Brain microvascular endothelial cell (primary cell): ENCODE measurements around the gene ITIH4.

Experiments used
- DNase-seq: peaks from one replicate; pipeline ENCODE4 v3.0.0-alpha.2; 2020
- H3K27ac ChIP-seq: fragments of 250-450 bp; sonication (Bioruptor Pico); 2 replicates; pipeline ENCODE4 v1.5.1; 2020; ENCODE audit warnings: mild to moderate bottlenecking, moderate library complexity
- H3K27me3 ChIP-seq: fragments of 250-450 bp; sonication (Bioruptor Pico); replicated peaks from 2 replicates; pipeline ENCODE4 v1.5.1; 2020; ENCODE audit warnings: mild to moderate bottlenecking
- H3K36me3 ChIP-seq: fragments of 250-450 bp; sonication (Bioruptor Pico); replicated peaks from 2 replicates; pipeline ENCODE4 v1.5.1; 2020; ENCODE audit warnings: mild to moderate bottlenecking
- H3K4me3 ChIP-seq: 2 replicates; pipeline ENCODE4 v1.5.1; 2011; ENCODE audit warnings: low read depth, mild to moderate bottlenecking, control low read depth, low read length, moderate library complexity
- in situ Hi-C: cut with HindIII; loops from 2 replicates; pipeline ENCODE4 v1.10.0; 2017; ENCODE audit warnings: low sequenced_read_pairs, low pct_ligation_motif_present
- TF ChIP-seq, protein P1 (sequence below): IDR thresholded peaks from 2 replicates; pipeline ENCODE4 v1.5.1; 2011; ENCODE audit warnings: low read depth, mild to moderate bottlenecking, moderate library complexity, low read length, control low read depth, inconsistent platforms; ENCODE audit errors: missing control alignments

ITIH4 gene

DNA sequence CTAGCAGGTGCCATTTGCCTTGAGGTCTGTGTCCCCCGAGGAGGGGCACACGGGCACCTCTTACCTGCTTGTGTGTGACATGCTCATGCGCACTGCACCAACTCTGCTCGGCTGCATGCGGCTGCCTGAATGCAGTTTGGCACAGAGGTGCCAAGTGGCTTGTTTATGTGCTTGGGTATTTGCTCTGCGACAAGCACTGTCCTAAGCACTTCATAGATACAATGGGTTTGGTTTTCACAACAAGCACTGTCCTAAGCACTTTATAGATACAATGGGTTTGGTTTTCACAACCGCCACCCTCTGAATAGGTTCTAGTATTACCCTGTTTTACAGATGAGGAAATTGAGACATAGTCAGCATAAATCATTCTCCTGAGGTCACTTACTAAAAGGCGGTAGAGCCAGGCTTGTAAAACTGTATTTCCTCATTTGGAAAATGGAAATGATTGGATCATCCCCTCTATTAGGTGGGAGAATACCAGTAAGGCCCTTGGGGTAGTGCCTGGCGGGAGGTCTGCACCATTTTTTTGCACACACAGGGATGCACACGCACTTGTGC lies 487 bp downstream of the ITIH4 start:
- TF ChIP-seq, protein P1, sequence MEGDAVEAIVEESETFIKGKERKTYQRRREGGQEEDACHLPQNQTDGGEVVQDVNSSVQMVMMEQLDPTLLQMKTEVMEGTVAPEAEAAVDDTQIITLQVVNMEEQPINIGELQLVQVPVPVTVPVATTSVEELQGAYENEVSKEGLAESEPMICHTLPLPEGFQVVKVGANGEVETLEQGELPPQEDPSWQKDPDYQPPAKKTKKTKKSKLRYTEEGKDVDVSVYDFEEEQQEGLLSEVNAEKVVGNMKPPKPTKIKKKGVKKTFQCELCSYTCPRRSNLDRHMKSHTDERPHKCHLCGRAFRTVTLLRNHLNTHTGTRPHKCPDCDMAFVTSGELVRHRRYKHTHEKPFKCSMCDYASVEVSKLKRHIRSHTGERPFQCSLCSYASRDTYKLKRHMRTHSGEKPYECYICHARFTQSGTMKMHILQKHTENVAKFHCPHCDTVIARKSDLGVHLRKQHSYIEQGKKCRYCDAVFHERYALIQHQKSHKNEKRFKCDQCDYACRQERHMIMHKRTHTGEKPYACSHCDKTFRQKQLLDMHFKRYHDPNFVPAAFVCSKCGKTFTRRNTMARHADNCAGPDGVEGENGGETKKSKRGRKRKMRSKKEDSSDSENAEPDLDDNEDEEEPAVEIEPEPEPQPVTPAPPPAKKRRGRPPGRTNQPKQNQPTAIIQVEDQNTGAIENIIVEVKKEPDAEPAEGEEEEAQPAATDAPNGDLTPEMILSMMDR: no peak
- no peak for DNase-seq
- Histone ChIP-seq H3K27ac (no peak overlapping the region), H3K36me3 (no peaks in the 10 kb centered on the region), H3K27me3 (no peaks in the 10 kb centered on the region), H3K4me3 (no peak overlapping the region)
- in situ Hi-C loops: no loop called here

DNA sequence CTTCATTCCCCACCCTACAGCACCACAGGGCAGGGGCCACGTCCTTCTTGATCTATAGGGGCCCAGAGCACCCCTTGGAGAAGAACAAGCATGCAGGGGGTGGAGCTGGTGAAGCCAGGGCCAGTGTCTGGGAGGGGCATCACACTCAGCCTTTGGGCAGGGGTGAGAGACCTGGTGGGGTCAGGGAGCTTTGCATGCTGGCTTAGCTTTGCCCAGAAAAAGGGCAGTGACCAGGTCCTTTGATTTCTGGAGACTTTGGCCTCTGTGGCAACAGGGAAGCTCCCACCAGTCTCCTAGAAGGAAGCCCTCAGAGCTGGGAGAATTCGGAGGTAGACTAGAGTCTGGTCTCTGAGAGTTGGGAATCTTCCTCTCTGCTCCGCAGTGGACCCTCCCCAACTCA lies 990 bp downstream of the ITIH4 start:
- DNase-seq: no peak
- H3K36me3 ChIP-seq: no peaks in the 10 kb centered on the region
- no peak overlapping the region for H3K4me3 ChIP-seq
- TF ChIP-seq, protein P1: no peak
- no peaks in the 10 kb centered on the region for H3K27me3 ChIP-seq
- H3K27ac ChIP-seq: no peak overlapping the region
- in situ Hi-C loops: no loop called here

DNA sequence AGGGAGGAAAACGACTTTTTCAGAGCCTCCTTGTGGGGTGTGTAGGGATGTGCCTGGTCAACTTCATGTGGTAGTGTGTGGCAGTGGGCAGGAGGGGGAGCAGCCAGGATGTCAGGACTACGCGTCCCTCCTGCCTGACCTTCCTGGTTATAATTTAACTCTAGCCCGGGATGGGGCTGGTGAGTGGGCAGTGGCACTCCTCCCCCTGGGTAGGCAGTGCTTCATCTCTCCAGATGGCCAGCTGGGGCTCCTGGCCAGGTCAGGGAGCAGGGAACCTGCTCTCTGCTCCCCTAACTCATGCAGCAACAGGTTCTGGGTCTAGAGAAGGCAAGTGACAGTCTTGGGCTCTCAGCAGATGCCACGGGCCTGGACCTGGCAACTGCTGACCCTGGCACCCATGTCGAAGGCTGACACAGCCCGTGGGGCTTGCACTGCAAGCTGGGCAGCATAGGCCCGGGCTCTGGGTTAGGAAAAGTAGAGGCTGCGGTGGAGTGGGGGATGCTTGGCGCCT lies 2.6 kb downstream of the ITIH4 start:
- Histone ChIP-seq H3K27ac (no peak overlapping the region), H3K27me3 (no peaks in the 10 kb centered on the region), H3K36me3 (no peaks in the 10 kb centered on the region), H3K4me3 (no peak overlapping the region)
- in situ Hi-C loops: no loop called here
- TF ChIP-seq, protein P1: peak; percentile 37
- DNase-seq: no peak

DNA sequence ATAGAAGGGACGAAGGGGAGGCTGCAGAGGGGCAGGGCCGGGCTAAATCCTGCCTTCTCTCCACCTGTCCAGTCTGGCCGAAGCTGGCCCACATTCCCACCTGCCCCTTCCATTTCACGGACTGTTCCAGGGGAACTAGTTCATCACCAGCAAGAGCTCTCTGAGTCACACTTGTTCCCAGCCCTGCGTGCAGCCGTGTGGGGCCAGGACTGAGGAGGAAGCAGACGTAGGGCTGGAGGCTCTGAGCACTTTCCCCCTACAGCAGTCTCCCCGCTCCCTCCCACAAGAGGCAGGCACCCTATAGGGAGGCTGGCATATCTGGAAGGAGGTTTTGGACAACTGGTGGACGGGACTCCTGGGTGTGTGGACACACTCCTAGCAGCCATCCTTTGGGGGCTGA lies 3.0 kb downstream of the ITIH4 start:
- in situ Hi-C loops: no loop called here
- H3K36me3 ChIP-seq: no peaks in the 10 kb centered on the region
- peak; percentile 48 for DNase-seq
- TF ChIP-seq, protein P1: no peak
- H3K27ac ChIP-seq: no peak overlapping the region
- no peaks in the 10 kb centered on the region for H3K27me3 ChIP-seq
- no peak overlapping the region for H3K4me3 ChIP-seq

DNA sequence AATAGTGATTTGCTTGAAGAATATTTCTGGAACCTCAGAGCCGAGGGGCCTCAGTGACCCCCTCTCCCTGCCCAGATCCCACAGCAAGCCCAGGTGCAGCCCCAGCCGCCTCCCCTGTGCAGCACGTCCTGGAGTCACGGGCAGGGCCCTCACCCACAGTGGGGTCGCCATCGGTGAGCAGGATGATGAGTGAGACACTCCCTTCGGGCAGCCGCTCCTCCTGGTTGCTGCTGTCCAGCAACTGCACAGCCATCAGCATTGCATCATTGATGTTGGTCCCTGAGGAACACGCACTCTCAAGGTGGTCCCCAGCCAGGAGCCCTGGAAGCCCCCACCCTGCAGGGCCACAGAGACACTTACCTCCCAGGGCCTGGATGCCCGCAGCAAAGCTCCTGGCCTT lies 6.4 kb downstream of the ITIH4 start:
- DNase-seq: no peak
- no peak overlapping the region for H3K27ac ChIP-seq
- no peak overlapping the region for H3K4me3 ChIP-seq
- TF ChIP-seq, protein P1: no peak
- no peaks in the 10 kb centered on the region for H3K27me3 ChIP-seq
- no peaks in the 10 kb centered on the region for H3K36me3 ChIP-seq
- in situ Hi-C loops: no loop called here

DNA sequence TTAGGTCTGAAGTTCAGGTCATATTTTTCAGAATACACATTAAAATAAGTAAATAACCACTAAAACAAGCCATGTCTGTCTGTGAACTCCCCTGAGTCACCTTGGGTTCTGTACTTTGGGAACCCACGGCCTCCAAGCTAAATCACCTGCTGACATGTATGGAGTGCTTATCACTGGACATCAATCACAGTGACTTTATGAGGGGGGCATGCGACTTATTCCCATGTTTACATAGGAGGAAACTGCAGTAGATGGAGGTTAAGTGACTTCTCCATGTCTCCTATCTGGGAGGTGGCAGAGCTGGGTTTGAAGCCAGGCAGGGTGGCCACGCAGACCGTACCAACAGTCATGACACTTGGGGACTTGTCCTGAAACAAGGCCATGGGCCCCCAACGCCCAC lies 8.1 kb downstream of the ITIH4 start:
- DNase-seq: no peak
- in situ Hi-C loops: no loop called here
- TF ChIP-seq, protein P1: no peak
- Histone ChIP-seq H3K36me3 (no peaks in the 10 kb centered on the region), H3K27ac (no peak overlapping the region), H3K27me3 (no peaks in the 10 kb centered on the region), H3K4me3 (no peak overlapping the region)
